B cell (primary cell): ENCODE data around the gene CDC37L1. TPM values are rescaled to one million over a fixed set of nuclear protein-coding genes. Genes with fewer than 3 reads are reported as not detected.

Experiments
- ATAC-seq: fragments of 200-7000 bp; cut with Tn5 transposase; one replicate; pipeline ENCODE4 v1.10.0; 2021; ENCODE audit warnings: low read depth, mild to moderate bottlenecking, moderate number of reproducible peaks, moderate library complexity
- CTCF ChIA-PET: fragments of 350-600 bp; sonication (Branson Sonifier 250); formaldehyde crosslinking; loops from one replicate; lab custom pipeline; 2021; ENCODE audit warnings: antibody characterized with exemption, inconsistent platforms; lab: Charles Lee
- POLR2A ChIA-PET: fragments of 350-600 bp; sonication (Branson Sonifier 250); formaldehyde crosslinking; loops from one replicate; lab custom pipeline; 2021; ENCODE audit warnings: antibody characterized with exemption; lab: Charles Lee
- DNase-seq: peaks from one replicate; pipeline ENCODE4 v3.0.0; 2013
- H2AFZ ChIP-seq: 2 replicates; pipeline ENCODE4 v1.6.1; 2012; ENCODE audit warnings: mild to moderate bottlenecking, low read depth, low read length; ENCODE audit not compliant: insufficient read depth, poor library complexity, severe bottlenecking
- H3K27ac ChIP-seq, 2 donors: 1 replicate in 1 of 2; 2 replicates in 1 of 2; pipeline ENCODE4 v1.5.1; 2012 to 2013; ENCODE audit warnings: low read length in 2 of 2, mild to moderate bottlenecking in 2 of 2, moderate library complexity in 1 of 2
- H3K27me3 ChIP-seq, 4 experiments: fragments of 200-600 bp in 1 of 4; sonication (generic) in 1 of 4; replicated peaks in 1 of 4; 1 replicate in 2 of 4; 2 replicates in 2 of 4; pipeline versions ENCODE4 v1.6.1 to v1.7.0; 2013 to 2016; ENCODE audit warnings: low read length in 3 of 4, mild to moderate bottlenecking in 2 of 4, mixed read lengths in 1 of 4, moderate library complexity in 1 of 4; ENCODE audit not compliant: insufficient read depth in 4 of 4, control insufficient read depth in 3 of 4; ENCODE audit errors: control extremely low read depth in 1 of 4
- H3K36me3 ChIP-seq, 2 experiments: replicated peaks in 1 of 2; 1 replicate in 1 of 2; 2 replicates in 1 of 2; pipeline versions ENCODE4 v1.6.1 to v1.7.1; 2013; ENCODE audit warnings: low read length in 1 of 2; ENCODE audit not compliant: insufficient read depth in 2 of 2, control insufficient read depth in 1 of 2; ENCODE audit errors: control extremely low read depth in 1 of 2, extremely low read depth in 1 of 2
- H3K4me1 ChIP-seq, 2 donors: fragments of 200-600 bp in 1 of 2; sonication (generic) in 1 of 2; 1 replicate in 1 of 2; 2 replicates in 1 of 2; pipeline versions ENCODE4 v1.5.1 to v1.6.1; 2013 to 2017; ENCODE audit warnings: low read length in 2 of 2; ENCODE audit not compliant: control insufficient read depth in 2 of 2, insufficient read depth in 2 of 2
- H3K4me2 ChIP-seq: replicated peaks from 2 replicates; pipeline ENCODE3; 2012; ENCODE audit warnings: mild to moderate bottlenecking, low read depth, low read length; ENCODE audit not compliant: poor library complexity, severe bottlenecking
- H3K4me3 ChIP-seq, 5 experiments: fragments of 200-600 bp in 1 of 5; sonication (generic) in 1 of 5; 1 replicate in 3 of 5; 2 replicates in 2 of 5; pipeline versions ENCODE4 v1.5.1 to v1.7.0; 2011 to 2016; ENCODE audit warnings: low read length in 4 of 5, mild to moderate bottlenecking in 4 of 5, low read depth in 2 of 5, control low read depth in 1 of 5, moderate library complexity in 1 of 5; ENCODE audit not compliant: insufficient read depth in 1 of 5; ENCODE audit errors: control extremely low read depth in 1 of 5, extremely low read depth in 1 of 5
- H3K79me2 ChIP-seq: fragments of 200-600 bp; sonication (generic); one replicate; pipeline ENCODE4 v1.6.0; 2016; ENCODE audit warnings: low read length; ENCODE audit not compliant: control insufficient read depth, insufficient read depth
- H3K9ac ChIP-seq: fragments of 200-600 bp; sonication (generic); 2 replicates; pipeline ENCODE4 v1.6.1; 2017; ENCODE audit warnings: mild to moderate bottlenecking, low read length, moderate library complexity
- H3K9me3 ChIP-seq, 3 donors: one replicate each; pipeline versions ENCODE4 v1.6.1 to v1.7.1; 2013; ENCODE audit warnings: low read length in 2 of 3; ENCODE audit not compliant: control insufficient read depth in 2 of 3, insufficient read depth in 1 of 3; ENCODE audit errors: control extremely low read depth in 1 of 3
- H4K20me1 ChIP-seq: 2 replicates; pipeline ENCODE4 v1.6.0; 2012; ENCODE audit warnings: mild to moderate bottlenecking, low read length; ENCODE audit not compliant: insufficient read depth, control insufficient read depth, poor library complexity, severe bottlenecking
- H3K27ac Mint-ChIP-seq: one replicate; pipeline ENCODE4 v1.8.0; 2021; ENCODE audit warnings: mixed read lengths
- H3K27me3 Mint-ChIP-seq: one replicate; pipeline ENCODE4 v1.8.0; 2021; ENCODE audit warnings: mixed read lengths
- H3K4me1 Mint-ChIP-seq: one replicate; pipeline ENCODE4 v1.8.0; 2021; ENCODE audit warnings: mixed read lengths
- H3K4me3 Mint-ChIP-seq: one replicate; pipeline ENCODE4 v1.8.0; 2021; ENCODE audit warnings: mixed read lengths
- H3K9me3 Mint-ChIP-seq: one replicate; pipeline ENCODE4 v1.8.0; 2022; ENCODE audit warnings: mixed read lengths; ENCODE audit not compliant: insufficient read depth
- EZH2 ChIP-seq: IDR thresholded peaks from 2 replicates; pipeline ENCODE4 v1.6.1; 2012; ENCODE audit warnings: borderline replicate concordance, low read depth, mild to moderate bottlenecking, moderate library complexity, low read length; ENCODE audit not compliant: insufficient read depth, poor library complexity, severe bottlenecking
- WGBS: methylation state at CpG from one replicate; pipeline ENCODE4 v1.1.5; 2013; ENCODE audit warnings: missing lambda C conversion rate; ENCODE audit not compliant: insufficient coverage; 5-methylcytosine and 5-hydroxymethylcytosine counted together
- intact Hi-C: fragments of 100-400 bp; cut with micrococcal nuclease; formaldehyde crosslinking; loops from one replicate; pipeline ENCODE4 v1.10.0; 2022
- polyA minus RNA-seq: library from RNA; depleted of rRNA, polyadenylated mRNA; stranded (reverse); fragments of >200 nt; gene quantifications from 2 replicates; pipeline ENCODE4 v1.2.3, GENCODE V29; 2012
- polyA plus RNA-seq: library from polyadenylated mRNA; depleted of rRNA; stranded (reverse); fragments of >200 nt; gene quantifications from 2 replicates; pipeline ENCODE4 v1.2.3, GENCODE V29; 2012
- total RNA-seq, 2 donors: library from RNA; stranded (reverse); fragments of 120-200 nt in 1 of 2; gene quantifications; 1 replicate in 1 of 2; 2 replicates in 1 of 2; pipeline versions ENCODE4 v1.2.3 to v1.2.4, GENCODE V29; 2013 to 2022
- TF ChIP-seq, protein P1 (sequence below): fragments of 200-600 bp; IDR thresholded peaks from one replicate; pipeline ENCODE4 v1.8.0; 2022; ENCODE audit warnings: antibody characterized with exemption, mild to moderate bottlenecking

The CDC37L1 gene
- total RNA-seq = 16.0 and 19.3 TPM in 2 replicates
- 15.7 TPM for total RNA-seq (2013)
- polyA plus RNA-seq = 3.0 and 3.3 TPM in 2 replicates
- polyA minus RNA-seq = 6.5 and 8.1 TPM in 2 replicates

DNA sequence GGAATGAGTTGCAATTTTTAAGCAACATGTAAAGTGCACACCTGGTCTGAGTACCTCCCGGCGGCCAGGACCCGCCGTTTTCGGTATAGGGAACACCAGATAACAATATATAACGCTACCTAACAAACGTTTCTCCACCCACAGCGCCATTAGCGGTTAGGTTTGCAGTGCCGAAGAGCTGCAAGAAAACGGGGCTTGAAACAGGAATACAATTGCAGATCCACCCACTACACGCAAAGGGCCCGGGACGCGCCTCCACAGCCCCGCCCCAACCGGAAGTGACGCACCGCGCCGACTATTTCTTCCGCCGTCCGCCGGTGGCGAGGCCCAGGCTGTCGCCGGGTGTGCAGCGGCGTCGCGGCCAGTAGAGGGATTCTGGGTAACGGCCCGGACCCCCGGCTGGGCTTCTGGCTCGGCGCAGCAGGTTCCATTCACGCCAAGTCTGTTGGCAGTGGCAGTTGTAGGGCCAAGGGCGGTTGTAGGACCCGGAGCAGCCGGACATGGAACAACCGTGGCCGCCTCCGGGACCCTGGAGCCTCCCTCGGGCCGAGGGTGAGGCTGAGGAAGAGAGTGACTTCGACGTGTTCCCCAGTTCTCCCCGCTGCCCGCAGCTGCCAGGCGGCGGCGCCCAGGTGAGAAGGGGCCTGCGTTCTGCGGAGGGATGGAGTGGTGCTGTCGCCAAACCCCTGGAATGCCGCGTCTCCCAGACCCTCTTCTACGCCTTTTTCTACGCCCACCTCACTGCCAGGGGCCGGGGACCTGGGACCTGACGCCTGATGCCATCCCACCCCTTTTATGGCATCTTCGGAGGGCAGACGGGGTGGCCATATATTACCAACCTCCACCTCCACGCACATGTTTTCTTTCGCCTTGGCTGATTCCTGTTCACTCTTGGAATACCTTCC is at the start of gene CDC37L1:
Gene CDC37L1 (plus strand): TSS at position 302 of the 905 bp plus-strand sequence. CDS start 199 bp downstream, at position 501.
- Mint-ChIP-seq H3K27ac (no peak within 1 kb of the TSS), H3K4me3 (no peak within 1 kb of the TSS), H3K4me1 (peaks cover 3% of the 10 kb centered on the region), H3K27me3 (no peaks in the 10 kb centered on the region), H3K9me3 (no peaks in the 10 kb centered on the region)
- intact Hi-C loops = loop anchor here (1.0 to 5.0 kb wide), 8 partner anchors 17 to 1328 kb away; partner anchors contain the start of genes AK3, ERMP1, JAK2 and PLGRKT
- DNase-seq (peak; percentile 98), ATAC-seq (peak; percentile 95)
- Histone ChIP-seq H3K9me3 (no peaks in the 10 kb centered on the region), H3K27ac (peak within 1 kb of the TSS; percentile 89 to 93), H4K20me1 (no peaks in the 10 kb centered on the region), H3K9ac (peak within 1 kb of the TSS; percentile 86), H2AFZ (peak within 1 kb of the TSS; percentile 89), H3K4me1 (peaks cover 17 to 20% of the 10 kb centered on the region in 2 donors), H3K27me3 (no peaks in the 10 kb centered on the region), H3K79me2 (peaks cover 36% of the 10 kb centered on the region), H3K36me3 (peaks cover 4 to 7% of the 10 kb centered on the region in 2 experiments), H3K4me2 (peak within 1 kb of the TSS; percentile 87), H3K4me3 (peak within 1 kb of the TSS; percentile 58 to 97 (median 72))
- ChIA-PET CTCF (interaction anchor here (0.6 to 1.4 kb wide), 4 partner anchors 13 to 62 kb away, joined by 3 to 6 read pairs (median 6); partner anchors contain the start of gene SPATA6L), POLR2A (interaction anchor here (0.5 to 1.4 kb wide), 8 partner anchors 22 to 1328 kb away, joined by 3 to 20 read pairs (median 4); partner anchors contain the start of genes AK3 and RCL1)
- WGBS = under 1% methylated on average over 64 of the region's 66 CpGs
- TF ChIP-seq EZH2 = no peak
- TF ChIP-seq, protein P1, sequence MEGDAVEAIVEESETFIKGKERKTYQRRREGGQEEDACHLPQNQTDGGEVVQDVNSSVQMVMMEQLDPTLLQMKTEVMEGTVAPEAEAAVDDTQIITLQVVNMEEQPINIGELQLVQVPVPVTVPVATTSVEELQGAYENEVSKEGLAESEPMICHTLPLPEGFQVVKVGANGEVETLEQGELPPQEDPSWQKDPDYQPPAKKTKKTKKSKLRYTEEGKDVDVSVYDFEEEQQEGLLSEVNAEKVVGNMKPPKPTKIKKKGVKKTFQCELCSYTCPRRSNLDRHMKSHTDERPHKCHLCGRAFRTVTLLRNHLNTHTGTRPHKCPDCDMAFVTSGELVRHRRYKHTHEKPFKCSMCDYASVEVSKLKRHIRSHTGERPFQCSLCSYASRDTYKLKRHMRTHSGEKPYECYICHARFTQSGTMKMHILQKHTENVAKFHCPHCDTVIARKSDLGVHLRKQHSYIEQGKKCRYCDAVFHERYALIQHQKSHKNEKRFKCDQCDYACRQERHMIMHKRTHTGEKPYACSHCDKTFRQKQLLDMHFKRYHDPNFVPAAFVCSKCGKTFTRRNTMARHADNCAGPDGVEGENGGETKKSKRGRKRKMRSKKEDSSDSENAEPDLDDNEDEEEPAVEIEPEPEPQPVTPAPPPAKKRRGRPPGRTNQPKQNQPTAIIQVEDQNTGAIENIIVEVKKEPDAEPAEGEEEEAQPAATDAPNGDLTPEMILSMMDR = peak; percentile 72

DNA sequence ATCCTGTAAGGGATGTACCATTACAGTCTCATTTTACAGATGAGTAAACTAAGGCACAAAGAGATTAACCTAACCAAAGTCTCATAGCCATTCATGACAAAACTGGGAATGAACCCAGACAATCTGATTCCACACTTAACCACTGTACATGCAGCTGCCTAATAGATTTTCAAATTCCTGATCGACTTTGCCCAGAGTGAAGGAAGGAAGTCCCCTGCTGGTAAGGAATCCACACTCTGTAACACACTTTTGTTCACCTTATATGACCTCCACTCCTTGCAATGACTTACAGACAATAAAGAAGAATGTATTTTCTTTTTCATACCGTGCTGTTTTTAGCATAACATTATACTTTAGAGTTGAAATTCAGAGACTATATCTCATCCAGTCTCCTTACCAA is 48.5 kb upstream of the CDC37L1 start:
- no peaks in the 10 kb centered on the region for H3K36me3 ChIP-seq
- no peak for DNase-seq
- ChIA-PET CTCF (no interaction called here), POLR2A (no interaction called here)
- no peak overlapping the region for H3K4me3 Mint-ChIP-seq
- H3K27me3 Mint-ChIP-seq = peaks cover 3% of the 10 kb centered on the region
- peaks cover 0 to 7% (median 3%) of the 10 kb centered on the region in 4 experiments for H3K27me3 ChIP-seq
- intact Hi-C loops = no loop called here
- H2AFZ ChIP-seq = no peak overlapping the region
- H4K20me1 ChIP-seq = no peaks in the 10 kb centered on the region
- no peak for TF ChIP-seq EZH2
- TF ChIP-seq, protein P1 = no peak
- no peak for ATAC-seq
- no peaks in the 10 kb centered on the region for H3K4me1 ChIP-seq
- no peaks in the 10 kb centered on the region for H3K4me1 Mint-ChIP-seq
- WGBS = no CpG with 5 or more reads among the region's 2 CpGs
- H3K27ac ChIP-seq = no peak overlapping the region
- no peak overlapping the region for H3K4me3 ChIP-seq
- H3K9me3 ChIP-seq = no peaks in the 10 kb centered on the region
- no peak overlapping the region for H3K4me2 ChIP-seq
- no peaks in the 10 kb centered on the region for H3K9me3 Mint-ChIP-seq
- H3K9ac ChIP-seq = no peak overlapping the region
- no peak overlapping the region for H3K27ac Mint-ChIP-seq
- no peaks in the 10 kb centered on the region for H3K79me2 ChIP-seq
